Stimulated activated CD8-positive, alpha-beta memory T cell treated with anti-CD3 and anti-CD28 coated beads, Interleukin-15, amount 100 ng/mL, for 4 hours (primary cell): ENCODE data around the gene STRA6.
"Not testable (repeated sequence)": the region's sequence is repeated elsewhere in the genome, so short reads cannot be mapped to it uniquely, and the experiment has no call there.

Source experiments
- DNase-seq, 2 donors: peaks; one replicate each; pipeline ENCODE4 v3.0.0-alpha.2; 2020; ENCODE audit warnings: low read depth in 2 of 2

Gene STRA6

DNA sequence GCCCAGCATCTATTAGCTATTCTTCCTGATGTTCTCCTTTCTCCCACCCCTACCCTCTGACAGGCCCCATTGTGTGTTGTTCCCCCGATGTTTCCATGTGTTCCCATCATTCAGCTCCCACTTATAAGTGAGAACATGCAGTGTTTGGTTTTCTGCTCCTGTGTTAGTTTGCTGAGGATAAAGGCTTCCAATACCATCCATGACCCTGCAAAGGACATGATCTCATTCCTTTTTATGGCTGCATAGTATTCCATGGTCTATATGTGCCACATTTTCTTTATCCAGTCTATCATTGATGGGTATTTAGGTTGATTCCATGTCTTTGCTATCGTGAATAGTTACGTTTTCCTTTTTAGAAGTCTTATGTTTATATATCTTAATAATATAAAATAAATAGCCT, 42.2 kb downstream of the STRA6 start:
- not testable (repeated sequence) for DNase-seq

DNA sequence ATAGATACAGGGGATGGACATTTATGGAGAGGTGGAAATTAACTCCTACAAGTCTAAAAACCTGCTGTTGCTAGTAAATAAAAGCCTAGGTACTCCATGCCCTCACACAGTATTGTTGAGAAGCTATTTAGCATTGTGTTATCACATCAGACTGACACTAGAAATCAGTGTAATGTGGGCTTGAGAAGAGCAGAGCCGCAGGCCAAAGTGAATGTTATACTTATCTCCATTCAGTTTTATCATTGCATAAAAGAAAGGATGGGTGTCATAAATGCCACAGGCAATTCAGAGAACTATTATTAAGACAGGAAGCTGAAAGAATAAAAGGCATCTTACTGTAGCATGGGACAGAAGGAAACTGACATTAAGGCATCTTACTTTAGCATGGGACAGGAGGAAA, 42.8 kb downstream of the STRA6 start:
- no peak for DNase-seq

- DNase-seq = no peak
Observed at GRCh38 chr15:74158855-74159650, 43.5 kb downstream of the STRA6 start.

- DNase-seq = no peak
Observed at GRCh38 chr15:74157868-74158827, 44.4 kb downstream of the STRA6 start.

DNA sequence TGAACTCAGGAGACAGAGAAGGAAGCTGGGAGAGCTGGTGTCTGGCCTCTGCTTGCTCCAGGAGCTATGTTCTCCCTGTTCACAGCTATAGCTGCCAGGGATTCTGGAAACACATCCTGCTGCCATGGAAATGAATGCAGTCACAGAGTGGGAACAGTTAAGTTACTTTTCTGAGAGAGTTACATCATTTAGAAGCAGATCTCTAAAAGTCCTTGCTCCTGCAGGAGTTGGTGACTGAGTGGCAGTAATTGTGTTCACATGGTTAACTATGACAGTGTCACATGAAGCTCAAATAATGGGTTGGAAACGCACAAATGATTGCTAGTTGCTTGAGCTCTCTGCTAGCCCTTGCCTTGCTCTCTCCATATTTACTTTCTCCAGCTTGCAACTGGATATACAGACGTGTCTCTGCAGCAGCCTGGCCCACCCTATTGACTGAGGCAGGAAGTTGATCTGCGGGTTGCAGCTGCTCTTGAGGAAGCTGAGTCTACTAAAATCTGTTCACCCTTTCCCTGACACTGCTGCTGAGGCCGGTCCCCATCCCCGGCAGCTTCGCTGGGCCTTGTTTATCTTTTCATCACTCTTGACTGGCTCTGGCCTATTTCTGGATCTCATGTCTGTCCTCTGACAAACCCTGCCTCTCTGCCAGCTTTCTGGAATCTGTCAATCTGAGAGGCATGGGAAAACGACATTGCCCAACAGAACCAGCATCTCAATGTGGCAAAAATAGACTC, 45.7 kb downstream of the STRA6 start:
- DNase-seq = no peak

- DNase-seq = no peak
Observed at GRCh38 chr15:74155766-74156417, 46.7 kb downstream of the STRA6 start.

GRCh38 chr15:74147051-74147450, 55.5 kb downstream of the STRA6 start:
- DNase-seq = no peak

- DNase-seq = no peak
Observed at GRCh38 chr15:74146277-74146800, 56.2 kb downstream of the STRA6 start.

- DNase-seq = no peak
Observed at GRCh38 chr15:74144153-74144775, 58.3 kb downstream of the STRA6 start.

DNA sequence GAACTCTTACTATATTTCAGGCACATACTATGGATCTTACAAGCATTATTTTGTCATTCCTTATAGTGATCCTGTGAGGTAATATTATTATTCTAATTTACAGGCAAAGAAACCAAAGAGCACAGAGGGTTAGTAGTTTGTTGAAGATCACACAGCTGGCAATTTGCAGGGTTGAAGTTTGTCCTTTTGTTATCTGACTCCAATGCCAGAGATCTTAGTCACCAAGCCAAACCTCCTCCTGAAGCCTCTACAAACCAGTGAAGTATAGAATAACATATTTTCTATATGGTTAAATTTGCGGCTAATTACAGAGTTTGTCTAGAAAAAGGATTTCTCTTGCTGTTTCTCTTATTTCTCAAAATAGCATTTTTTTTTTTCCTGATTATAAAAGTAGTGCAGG, 61.0 kb downstream of the STRA6 start:
- DNase-seq = no peak

- DNase-seq = no peak
Observed at GRCh38 chr15:74138642-74139041, 63.9 kb downstream of the STRA6 start.

- no peak for DNase-seq
Observed at GRCh38 chr15:74137537-74137894, 65.1 kb downstream of the STRA6 start.

- DNase-seq = no peak
Observed at GRCh38 chr15:74136814-74137536, 65.6 kb downstream of the STRA6 start.

- no peak for DNase-seq
Observed at GRCh38 chr15:74136540-74136813, 66.1 kb downstream of the STRA6 start.

DNA sequence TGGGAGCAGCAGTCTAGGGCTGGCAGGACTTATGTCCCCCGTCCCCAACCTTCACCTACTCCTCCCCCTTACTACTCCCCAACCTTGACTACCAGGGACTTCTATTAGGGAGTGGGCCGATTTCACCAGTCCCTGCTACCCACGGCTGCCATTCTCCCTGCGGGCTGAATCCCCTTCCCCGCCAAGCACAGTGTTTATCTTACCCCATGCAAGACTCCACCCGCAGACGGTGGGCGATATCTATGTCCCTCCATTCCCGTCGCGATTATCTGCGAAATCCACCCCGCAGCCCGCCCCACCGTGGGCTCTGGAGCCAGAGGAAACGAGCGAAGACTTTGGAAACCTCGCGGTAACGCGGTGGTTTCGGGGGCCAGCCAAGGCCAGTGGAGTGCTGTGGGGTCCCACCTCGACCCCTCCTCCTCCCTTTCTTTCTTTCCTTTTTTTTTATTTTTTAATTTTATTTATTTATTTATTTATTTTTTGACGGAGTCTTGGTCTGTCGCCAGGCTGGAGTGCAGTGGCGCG, 67.5 kb downstream of the STRA6 start:
- no peak for DNase-seq

- no peak for DNase-seq
Observed at GRCh38 chr15:74134387-74135027, 68.1 kb downstream of the STRA6 start.

DNA sequence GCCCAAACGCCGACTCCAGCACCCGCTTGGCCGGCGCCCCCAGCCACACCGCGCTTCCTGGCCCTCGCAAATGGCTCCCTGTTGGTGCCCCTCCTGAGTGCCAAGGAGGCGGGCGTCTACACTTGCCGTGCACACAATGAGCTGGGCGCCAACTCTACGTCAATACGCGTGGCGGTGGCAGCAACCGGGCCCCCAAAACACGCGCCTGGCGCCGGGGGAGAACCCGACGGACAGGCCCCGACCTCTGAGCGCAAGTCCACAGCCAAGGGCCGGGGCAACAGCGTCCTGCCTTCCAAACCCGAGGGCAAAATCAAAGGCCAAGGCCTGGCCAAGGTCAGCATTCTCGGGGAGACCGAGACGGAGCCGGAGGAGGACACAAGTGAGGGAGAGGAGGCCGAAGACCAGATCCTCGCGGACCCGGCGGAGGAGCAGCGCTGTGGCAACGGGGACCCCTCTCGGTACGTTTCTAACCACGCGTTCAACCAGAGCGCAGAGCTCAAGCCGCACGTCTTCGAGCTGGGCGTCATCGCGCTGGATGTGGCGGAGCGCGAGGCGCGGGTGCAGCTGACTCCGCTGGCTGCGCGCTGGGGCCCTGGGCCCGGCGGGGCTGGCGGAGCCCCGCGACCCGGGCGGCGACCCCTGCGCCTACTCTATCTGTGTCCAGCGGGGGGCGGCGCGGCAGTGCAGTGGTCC, 68.7 kb downstream of the STRA6 start:
- DNase-seq = no peak

- no peak for DNase-seq
Observed at GRCh38 chr15:74132681-74133651, 69.6 kb downstream of the STRA6 start.
